AG09309 (cell line): ENCODE data around the gene USP47.

ENCODE experiments used
- DNase-seq: peaks from one replicate; pipeline ENCODE4 v3.0.0-alpha.2; 2010; ENCODE audit warnings: low read depth
- H3K4me3 ChIP-seq: 2 replicates; pipeline ENCODE4 v1.5.1; 2011; ENCODE audit warnings: mild to moderate bottlenecking, low read depth, low read length, moderate library complexity; ENCODE audit not compliant: control insufficient read depth
- TF ChIP-seq, protein P1 (sequence below): IDR thresholded peaks from 2 replicates; pipeline ENCODE4 v1.5.1; 2011; ENCODE audit warnings: mild to moderate bottlenecking, low read depth, low read length, inconsistent platforms; ENCODE audit not compliant: insufficient read depth, control insufficient read depth; ENCODE audit errors: missing control alignments

The USP47 gene

DNA sequence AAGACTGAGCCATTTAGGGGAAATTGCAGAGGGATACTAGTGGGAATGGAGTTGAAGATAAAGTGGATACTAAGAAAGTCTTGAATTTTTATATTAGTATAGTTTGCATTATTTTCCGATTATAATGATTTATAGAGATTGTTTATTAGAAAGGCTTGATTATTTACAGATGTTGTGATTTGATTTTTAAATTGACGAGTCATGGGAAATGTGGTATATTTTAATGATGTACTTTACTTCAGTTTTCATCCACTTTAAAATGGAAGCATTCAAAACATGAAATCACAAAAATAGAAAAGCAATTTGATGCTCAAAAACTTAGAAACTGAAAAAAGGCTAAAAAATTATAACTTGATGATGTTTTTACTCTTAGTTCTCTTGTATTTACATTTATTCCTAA is 21.2 kb downstream of the USP47 start:
- TF ChIP-seq, protein P1, sequence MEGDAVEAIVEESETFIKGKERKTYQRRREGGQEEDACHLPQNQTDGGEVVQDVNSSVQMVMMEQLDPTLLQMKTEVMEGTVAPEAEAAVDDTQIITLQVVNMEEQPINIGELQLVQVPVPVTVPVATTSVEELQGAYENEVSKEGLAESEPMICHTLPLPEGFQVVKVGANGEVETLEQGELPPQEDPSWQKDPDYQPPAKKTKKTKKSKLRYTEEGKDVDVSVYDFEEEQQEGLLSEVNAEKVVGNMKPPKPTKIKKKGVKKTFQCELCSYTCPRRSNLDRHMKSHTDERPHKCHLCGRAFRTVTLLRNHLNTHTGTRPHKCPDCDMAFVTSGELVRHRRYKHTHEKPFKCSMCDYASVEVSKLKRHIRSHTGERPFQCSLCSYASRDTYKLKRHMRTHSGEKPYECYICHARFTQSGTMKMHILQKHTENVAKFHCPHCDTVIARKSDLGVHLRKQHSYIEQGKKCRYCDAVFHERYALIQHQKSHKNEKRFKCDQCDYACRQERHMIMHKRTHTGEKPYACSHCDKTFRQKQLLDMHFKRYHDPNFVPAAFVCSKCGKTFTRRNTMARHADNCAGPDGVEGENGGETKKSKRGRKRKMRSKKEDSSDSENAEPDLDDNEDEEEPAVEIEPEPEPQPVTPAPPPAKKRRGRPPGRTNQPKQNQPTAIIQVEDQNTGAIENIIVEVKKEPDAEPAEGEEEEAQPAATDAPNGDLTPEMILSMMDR: no peak
- no peak for DNase-seq
- H3K4me3 ChIP-seq: no peak overlapping the region

- TF ChIP-seq, protein P1: no peak
- DNase-seq: no peak
These were observed 22.6 kb downstream of the USP47 start for GRCh38 chr11:11864332-11864731.

DNA sequence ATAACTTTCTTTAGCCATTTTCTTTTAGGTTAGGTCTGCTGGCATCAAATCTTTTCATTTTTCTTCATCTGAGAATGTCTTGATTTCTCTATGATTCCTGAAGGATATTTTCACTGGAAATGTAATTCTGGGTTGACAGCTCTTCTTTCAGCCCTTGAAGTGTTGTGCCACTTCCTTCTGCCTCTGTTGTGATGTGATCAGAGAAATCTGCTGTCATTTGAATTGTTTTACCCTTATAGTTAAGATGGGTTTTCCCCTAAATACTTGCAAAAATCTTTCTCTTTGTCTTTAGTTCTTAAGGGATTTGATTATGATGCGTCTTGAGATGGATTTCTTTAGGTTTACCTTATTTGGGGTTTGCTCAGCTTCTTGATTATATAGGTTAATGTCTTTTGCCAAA is 23.0 kb downstream of the USP47 start:
- DNase-seq: no peak
- no peak overlapping the region for H3K4me3 ChIP-seq
- TF ChIP-seq, protein P1: no peak

More at GRCh38 chr11:11864332-11864731, 22.6 kb downstream of the USP47 start:
- no peak overlapping the region for H3K4me3 ChIP-seq

GRCh38 chr11:11865449-11865848 is 23.7 kb downstream of the USP47 start:
- TF ChIP-seq, protein P1: no peak
- no peak overlapping the region for H3K4me3 ChIP-seq
- no peak for DNase-seq

- H3K4me3 ChIP-seq: no peak overlapping the region
- DNase-seq: no peak
- TF ChIP-seq, protein P1: no peak
These were observed 24.4 kb downstream of the USP47 start for GRCh38 chr11:11866203-11866602.

GRCh38 chr11:11867720-11868119 is 25.9 kb downstream of the USP47 start:
- DNase-seq: no peak
- TF ChIP-seq, protein P1: no peak
- no peak overlapping the region for H3K4me3 ChIP-seq

DNA sequence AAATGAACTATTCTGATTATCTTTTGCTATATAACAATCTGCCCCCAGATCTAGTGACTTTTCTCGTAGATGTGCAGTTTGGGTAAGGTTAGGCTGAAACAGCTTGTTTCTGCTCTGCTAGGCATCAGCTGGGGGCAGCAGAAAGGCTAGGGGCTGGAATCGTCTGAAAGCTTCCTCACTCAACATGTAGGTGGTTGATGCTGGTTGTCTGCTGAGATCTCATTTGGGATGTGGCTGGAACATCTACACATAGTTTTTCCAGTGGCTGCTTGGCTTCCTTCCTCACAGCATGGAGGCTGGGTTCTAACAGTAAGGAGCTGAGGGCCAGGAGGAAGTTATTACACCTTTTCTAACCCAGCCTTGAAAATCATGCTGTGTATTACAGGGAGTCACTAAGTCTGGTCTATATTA is 30.2 kb downstream of the USP47 start:
- H3K4me3 ChIP-seq: no peak overlapping the region
- no peak for DNase-seq
- TF ChIP-seq, protein P1: no peak
